Naive B cell (primary cell): ENCODE measurements around the gene SMIM36. TPM values are rescaled to one million over a fixed set of nuclear protein-coding genes. Genes with fewer than 3 reads are reported as not detected.

Source experiments
- ATAC-seq, 2 donors: fragments of 150-1000 bp; cut with Tn5 transposase; 2 replicates each; pipeline ENCODE4 v1.10.0; 2021; ENCODE audit warnings: low read depth in 2 of 2, mild to moderate bottlenecking in 2 of 2, moderate library complexity in 2 of 2
- DNase-seq: peaks from one replicate; pipeline ENCODE4 v3.0.0; 2022
- H3K27ac Mint-ChIP-seq, 6 donors: one replicate each; pipeline ENCODE4 v1.8.0; 2020 to 2022; ENCODE audit warnings: mild to moderate bottlenecking in 6 of 6, mixed read lengths in 6 of 6, moderate library complexity in 5 of 6, inconsistent platforms in 2 of 6
- H3K27me3 Mint-ChIP-seq, 3 donors: one replicate each; pipeline ENCODE4 v1.8.0; 2021 to 2022; ENCODE audit warnings: mixed read lengths in 3 of 3, mild to moderate bottlenecking in 1 of 3
- H3K36me3 Mint-ChIP-seq, 2 donors: one replicate each; pipeline ENCODE4 v1.8.0; 2020 to 2022; ENCODE audit warnings: mixed read lengths in 2 of 2, inconsistent platforms in 1 of 2, mild to moderate bottlenecking in 1 of 2
- H3K4me1 Mint-ChIP-seq, 3 donors: one replicate each; pipeline ENCODE4 v1.8.0; 2020 to 2022; ENCODE audit warnings: mixed read lengths in 3 of 3, inconsistent platforms in 1 of 3, mild to moderate bottlenecking in 1 of 3, moderate library complexity in 1 of 3
- H3K4me3 Mint-ChIP-seq, 8 donors: one replicate each; pipeline ENCODE4 v1.8.0; 2020 to 2022; ENCODE audit warnings: mild to moderate bottlenecking in 8 of 8, mixed read lengths in 8 of 8, moderate library complexity in 8 of 8, inconsistent platforms in 2 of 8
- H3K9me3 Mint-ChIP-seq, 7 donors: one replicate each; pipeline ENCODE4 v1.8.0; 2020 to 2022; ENCODE audit warnings: mixed read lengths in 7 of 7, mild to moderate bottlenecking in 5 of 7, inconsistent platforms in 2 of 7, moderate library complexity in 1 of 7
- polyA plus RNA-seq, 6 donors: library from polyadenylated mRNA; unstranded; fragments of 300-500 nt; fragmentation: Illumina TruSeq; gene quantifications; one replicate each; pipeline ENCODE4 v1.2.3, GENCODE V29; 2021; ENCODE audit warnings: low read depth in 6 of 6

Gene SMIM36
- polyA plus RNA-seq, 6 donors from 2014 or later = not detected

DNA sequence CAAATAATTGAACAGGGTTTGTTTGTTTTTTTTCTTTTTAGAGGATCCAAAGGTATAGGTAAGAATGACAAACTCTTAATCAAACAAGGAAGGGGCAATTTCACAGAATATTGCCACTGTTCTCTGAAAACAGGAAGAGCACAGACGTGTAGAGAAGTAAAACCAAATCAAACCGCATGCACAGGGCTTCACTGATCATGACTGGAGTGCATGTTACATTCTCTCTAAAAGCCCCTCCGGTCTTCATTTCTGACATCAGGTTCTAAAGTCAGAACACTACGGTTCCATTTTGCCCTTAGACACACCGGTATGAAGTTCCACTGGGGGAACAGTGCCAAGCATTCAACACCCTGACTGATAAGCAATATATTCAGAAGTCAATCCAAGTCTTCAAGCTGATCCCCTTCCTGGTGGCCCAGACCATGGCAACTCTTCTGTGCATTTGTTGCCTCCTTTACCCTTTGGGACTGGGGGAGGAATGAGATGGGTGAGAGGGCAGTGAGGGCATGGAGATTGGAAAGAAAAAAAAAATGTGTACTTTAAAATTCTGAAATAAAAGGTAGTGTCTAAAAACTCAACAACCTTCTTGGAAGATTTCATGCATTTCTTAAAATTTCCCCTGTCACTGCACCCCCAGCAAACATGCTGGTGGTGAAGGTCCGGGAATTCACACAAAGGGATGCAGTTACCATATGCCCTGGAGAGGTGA, 91.0 kb downstream of the SMIM36 start:
- Mint-ChIP-seq H3K4me3 (peak overlapping the region; percentile 89 to 97 (median 95)), H3K4me1 (peaks cover 49 to 68% (median 62%) of the 10 kb centered on the region in 3 donors)
- peak; percentile 78 to 82 for ATAC-seq

DNA sequence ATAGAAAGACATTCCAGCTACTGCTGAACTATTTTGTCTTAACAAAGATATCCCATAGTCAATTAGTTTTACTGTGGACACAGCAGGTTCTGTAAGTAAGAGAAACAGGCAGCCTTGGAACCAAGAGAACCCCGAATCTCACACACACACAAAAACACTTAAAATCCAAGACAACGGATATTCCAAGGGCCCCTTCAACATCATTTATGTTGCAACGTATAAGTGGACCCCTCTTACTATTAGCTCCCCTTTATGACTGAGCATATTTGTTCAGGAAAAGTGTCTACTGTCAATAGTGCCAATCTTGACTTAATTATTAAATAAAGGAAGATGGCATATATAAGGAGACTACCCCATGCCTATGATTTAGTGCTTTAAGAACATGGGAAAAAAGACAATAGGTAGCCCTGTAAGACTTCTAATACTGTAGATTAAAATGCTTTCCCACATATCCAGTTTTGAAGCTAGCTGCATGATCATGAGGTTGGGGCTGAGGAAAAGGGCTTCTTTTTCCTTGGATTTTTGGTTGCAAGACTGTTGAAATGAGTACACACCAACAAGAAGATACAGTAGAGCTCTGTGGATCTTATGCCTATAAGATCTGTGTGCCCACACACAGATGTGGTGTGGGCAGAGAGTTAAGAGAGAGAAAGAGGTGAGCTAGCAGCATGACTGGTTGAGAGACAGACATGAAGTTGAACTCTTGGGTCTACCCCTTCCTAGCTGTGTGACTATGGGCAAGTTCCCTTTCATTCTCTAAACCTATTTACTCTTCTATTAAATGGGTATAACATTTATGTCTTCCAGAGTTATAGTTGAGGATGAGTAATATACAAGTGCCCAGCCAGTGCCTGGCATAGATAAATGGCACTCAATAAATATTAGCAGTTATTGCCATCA, 92.6 kb downstream of the SMIM36 start:
- peak overlapping the region; percentile 95 to 100 (median 99) for H3K27ac Mint-ChIP-seq
- H3K4me3 Mint-ChIP-seq = peak overlapping the region in 5 of 8 donors; percentile 89 to 97 (median 96)
- H3K9me3 Mint-ChIP-seq = peaks cover 0 to 4% (median 0%) of the 10 kb centered on the region in 7 donors
- ATAC-seq = no peak
- H3K36me3 Mint-ChIP-seq = no peaks in the 10 kb centered on the region
- peaks cover 47 to 61% (median 58%) of the 10 kb centered on the region in 3 donors for H3K4me1 Mint-ChIP-seq
- no peak for DNase-seq
- no peaks in the 10 kb centered on the region for H3K27me3 Mint-ChIP-seq

More for the DNA sequence above, 91.0 kb downstream of the SMIM36 start:
- Mint-ChIP-seq H3K9me3 (peaks cover 0 to 4% (median 0%) of the 10 kb centered on the region in 7 donors), H3K36me3 (no peaks in the 10 kb centered on the region), H3K27ac (peak overlapping the region; percentile 95 to 100 (median 99)), H3K27me3 (peaks cover 0 to 3% (median 0%) of the 10 kb centered on the region in 3 donors)
- DNase-seq = peak; percentile 84

DNA sequence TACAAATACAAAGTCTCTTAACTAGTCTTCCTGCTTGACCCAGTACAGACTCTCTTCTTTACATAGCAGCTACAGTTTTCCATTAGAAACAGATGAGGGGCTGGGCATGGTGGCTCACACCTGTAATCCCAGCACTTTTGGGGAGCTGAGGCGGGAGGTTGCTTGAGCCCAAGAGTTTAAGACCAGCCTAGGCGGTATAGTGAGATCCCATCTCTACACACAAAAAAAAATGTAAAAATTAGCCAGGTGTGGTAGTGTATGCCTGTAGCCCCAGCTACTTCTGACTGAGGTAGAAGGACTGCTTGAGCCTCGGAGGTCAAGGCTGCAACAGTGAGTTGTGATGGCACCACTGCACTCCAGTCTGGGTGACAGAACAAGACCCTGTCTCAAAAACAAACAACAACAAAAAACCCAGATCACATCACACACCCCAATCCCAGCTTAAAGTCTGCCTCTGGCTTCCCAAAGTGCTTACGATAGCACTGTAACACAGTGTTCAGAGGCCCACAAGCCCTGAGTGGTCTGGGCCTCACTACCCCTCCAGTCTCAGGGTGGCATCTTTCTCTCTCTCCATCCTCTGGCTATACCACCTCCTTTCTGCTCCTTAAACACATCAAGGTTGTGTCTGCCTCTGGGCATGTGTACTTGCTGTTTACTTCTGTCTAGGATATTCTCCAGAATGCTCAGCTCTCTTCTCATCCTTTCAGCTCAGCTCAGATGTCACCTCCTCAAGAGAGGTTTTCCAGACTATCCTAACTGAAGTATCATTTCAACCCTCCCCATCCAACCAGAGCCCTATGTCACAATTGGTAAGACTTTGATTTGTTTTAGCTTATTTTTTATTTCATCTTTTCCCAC, 93.6 kb downstream of the SMIM36 start:
- Mint-ChIP-seq H3K9me3 (peaks cover 0 to 4% (median 0%) of the 10 kb centered on the region in 7 donors), H3K27ac (peak overlapping the region; percentile 31 to 95 (median 77)), H3K4me3 (peak overlapping the region in 5 of 8 donors; percentile 9 to 65 (median 21)), H3K27me3 (no peaks in the 10 kb centered on the region), H3K4me1 (peaks cover 47 to 60% (median 53%) of the 10 kb centered on the region in 3 donors), H3K36me3 (no peaks in the 10 kb centered on the region)
- DNase-seq (no peak), ATAC-seq (no peak)

DNA sequence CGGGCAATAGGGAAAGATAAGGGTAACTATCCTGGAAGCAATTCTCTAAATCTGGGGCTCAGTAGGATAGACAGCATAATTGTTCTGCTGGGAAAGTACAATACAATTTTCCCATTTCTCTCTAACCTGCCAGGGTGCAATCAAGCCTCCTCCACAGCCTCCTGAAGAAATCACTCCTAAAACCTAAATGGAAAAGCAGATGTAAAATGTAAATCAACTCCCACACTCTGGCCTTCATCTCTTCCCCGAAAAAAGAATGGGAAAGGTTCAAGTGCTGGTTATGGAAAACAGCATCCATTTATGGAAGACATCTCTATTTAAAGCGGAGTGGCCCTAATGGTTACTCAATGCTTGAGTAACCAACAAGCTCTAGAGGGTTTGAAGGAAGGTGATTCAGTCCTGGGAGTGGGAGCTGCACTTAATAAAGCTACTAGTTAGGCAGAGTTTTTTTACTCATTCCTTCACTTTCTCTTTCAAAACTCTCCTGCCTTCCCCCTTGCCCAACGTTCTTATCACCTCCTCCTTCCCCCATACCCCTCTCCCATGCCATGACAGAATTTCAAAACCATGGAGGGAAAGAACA, 94.7 kb downstream of the SMIM36 start:
- ATAC-seq (no peak), DNase-seq (no peak)
- Mint-ChIP-seq H3K36me3 (no peaks in the 10 kb centered on the region), H3K9me3 (peaks cover 0 to 4% (median 0%) of the 10 kb centered on the region in 7 donors), H3K4me3 (peak overlapping the region in 1 of 8 donors; percentile 9), H3K27me3 (no peaks in the 10 kb centered on the region), H3K4me1 (peaks cover 42 to 55% (median 49%) of the 10 kb centered on the region in 3 donors), H3K27ac (peak overlapping the region in 4 of 6 donors; percentile 24 to 90 (median 60))

DNA sequence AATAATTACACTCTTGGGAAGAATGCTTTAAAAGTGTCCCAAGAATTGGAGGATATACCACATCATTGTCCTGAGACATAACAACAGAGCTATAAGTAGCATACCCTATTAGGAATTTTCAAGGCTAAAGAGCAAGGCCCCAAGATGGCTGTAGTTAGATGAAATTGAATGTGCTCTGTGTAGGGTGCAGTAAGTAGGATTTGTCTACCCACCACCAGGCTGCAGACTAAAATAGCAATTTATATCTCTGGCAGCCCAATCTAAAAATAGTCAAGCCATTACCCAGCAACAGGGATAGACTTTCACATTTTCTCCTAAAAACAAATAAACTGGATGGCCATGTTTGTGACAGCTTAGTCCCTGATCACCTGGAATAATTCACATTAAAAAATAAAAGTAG, 95.3 kb downstream of the SMIM36 start:
- Mint-ChIP-seq H3K4me1 (peaks cover 42 to 55% (median 48%) of the 10 kb centered on the region in 3 donors), H3K36me3 (peaks cover 3% of the 10 kb centered on the region in 2 donors)

DNA sequence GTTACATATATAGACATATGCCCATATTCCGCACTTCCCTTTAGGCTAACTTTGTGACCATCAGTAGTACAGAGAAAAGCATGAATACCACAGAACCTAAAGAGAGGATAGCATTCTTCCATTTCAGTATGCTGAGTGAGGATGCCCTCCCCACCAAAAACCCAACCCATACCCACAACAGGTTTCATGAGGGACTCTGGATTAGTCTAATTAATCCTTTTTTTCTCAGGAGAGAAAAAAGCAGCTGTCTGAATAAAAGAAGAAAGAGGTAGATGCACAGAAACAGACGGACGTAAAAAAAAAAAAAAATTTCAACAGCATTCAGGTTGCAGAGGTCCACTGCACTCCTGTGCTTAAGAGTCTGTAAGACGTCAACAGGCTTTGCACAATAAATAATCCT, 96.3 kb downstream of the SMIM36 start:
- DNase-seq (no peak), ATAC-seq (no peak)
- peak overlapping the region in 2 of 6 donors; percentile 53 to 72 for H3K27ac Mint-ChIP-seq
- peaks cover 4 to 8% of the 10 kb centered on the region in 2 donors for H3K36me3 Mint-ChIP-seq
- no peaks in the 10 kb centered on the region for H3K27me3 Mint-ChIP-seq
- peaks cover 37 to 45% (median 38%) of the 10 kb centered on the region in 3 donors for H3K4me1 Mint-ChIP-seq
- H3K9me3 Mint-ChIP-seq = peaks cover 0 to 4% (median 0%) of the 10 kb centered on the region in 7 donors
- H3K4me3 Mint-ChIP-seq = no peak overlapping the region

More for the DNA sequence above, 95.3 kb downstream of the SMIM36 start:
- H3K27ac Mint-ChIP-seq = no peak overlapping the region
- DNase-seq = no peak
- H3K4me3 Mint-ChIP-seq = no peak overlapping the region
- ATAC-seq = no peak
- no peaks in the 10 kb centered on the region for H3K27me3 Mint-ChIP-seq
- peaks cover 0 to 4% (median 0%) of the 10 kb centered on the region in 7 donors for H3K9me3 Mint-ChIP-seq

DNA sequence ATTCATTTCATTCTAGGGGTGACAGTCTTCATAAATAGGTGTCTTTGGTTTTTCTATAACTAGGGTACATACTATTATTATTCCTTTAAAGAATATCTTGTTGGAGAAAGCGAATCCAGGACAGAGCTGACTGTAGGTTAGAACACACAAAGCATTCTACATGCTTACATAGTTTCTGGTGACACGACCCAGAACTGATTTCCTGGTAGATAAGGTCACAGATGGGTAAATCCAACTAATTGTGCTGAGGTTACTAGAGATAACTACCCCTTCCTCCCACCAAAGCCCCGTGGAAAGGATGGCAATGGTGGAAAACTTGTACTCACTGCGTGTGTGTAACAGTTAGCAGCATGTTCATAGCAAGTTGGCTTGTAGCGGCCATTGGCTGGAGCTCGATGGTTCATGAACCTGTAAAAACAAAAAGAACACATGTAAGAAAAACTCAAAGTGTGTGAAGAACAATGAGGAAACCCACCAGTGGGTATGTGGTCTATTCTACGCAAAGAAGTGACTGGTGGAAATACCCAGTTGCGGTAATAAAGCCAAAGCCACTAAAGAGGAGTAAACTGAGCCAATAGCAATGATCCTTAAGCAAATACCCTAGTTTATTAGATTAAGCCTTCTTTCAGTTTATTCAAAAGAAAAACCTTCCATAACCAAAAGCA, 97.3 kb downstream of the SMIM36 start:
- Mint-ChIP-seq H3K36me3 (peaks cover 11 to 14% of the 10 kb centered on the region in 2 donors), H3K27ac (no peak overlapping the region), H3K27me3 (no peaks in the 10 kb centered on the region), H3K4me1 (peaks cover 27 to 34% (median 28%) of the 10 kb centered on the region in 3 donors), H3K4me3 (no peak overlapping the region), H3K9me3 (peaks cover 0 to 4% (median 0%) of the 10 kb centered on the region in 7 donors)
- no peak for DNase-seq
- no peak for ATAC-seq

DNA sequence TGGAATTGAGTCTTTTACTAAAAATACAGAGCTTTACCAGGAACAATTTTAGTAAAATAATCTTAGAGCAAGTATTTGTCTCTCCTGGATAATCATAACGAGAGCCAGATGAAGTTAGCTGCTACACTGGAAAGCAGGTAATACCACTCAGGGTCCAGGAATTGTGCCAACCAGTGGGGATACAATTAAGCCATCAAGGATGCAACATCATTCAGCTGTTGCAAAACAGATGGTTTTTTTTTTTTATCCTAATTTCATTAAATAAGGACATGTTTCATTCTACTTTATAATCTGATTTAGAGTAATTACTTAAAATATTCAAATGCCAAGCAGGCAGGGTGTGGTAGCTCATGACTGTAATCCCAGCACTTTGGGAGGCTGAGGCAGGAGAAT, 99.8 kb downstream of the SMIM36 start:
- H3K27ac Mint-ChIP-seq = no peak overlapping the region
- H3K4me3 Mint-ChIP-seq = peak overlapping the region in 1 of 8 donors; percentile 59
- DNase-seq (no peak), ATAC-seq (no peak)
- H3K36me3 Mint-ChIP-seq = peaks cover 24 to 25% of the 10 kb centered on the region in 2 donors
- no peaks in the 10 kb centered on the region for H3K27me3 Mint-ChIP-seq
- no peaks in the 10 kb centered on the region for H3K9me3 Mint-ChIP-seq
- H3K4me1 Mint-ChIP-seq = peaks cover 6 to 10% (median 7%) of the 10 kb centered on the region in 3 donors

DNA sequence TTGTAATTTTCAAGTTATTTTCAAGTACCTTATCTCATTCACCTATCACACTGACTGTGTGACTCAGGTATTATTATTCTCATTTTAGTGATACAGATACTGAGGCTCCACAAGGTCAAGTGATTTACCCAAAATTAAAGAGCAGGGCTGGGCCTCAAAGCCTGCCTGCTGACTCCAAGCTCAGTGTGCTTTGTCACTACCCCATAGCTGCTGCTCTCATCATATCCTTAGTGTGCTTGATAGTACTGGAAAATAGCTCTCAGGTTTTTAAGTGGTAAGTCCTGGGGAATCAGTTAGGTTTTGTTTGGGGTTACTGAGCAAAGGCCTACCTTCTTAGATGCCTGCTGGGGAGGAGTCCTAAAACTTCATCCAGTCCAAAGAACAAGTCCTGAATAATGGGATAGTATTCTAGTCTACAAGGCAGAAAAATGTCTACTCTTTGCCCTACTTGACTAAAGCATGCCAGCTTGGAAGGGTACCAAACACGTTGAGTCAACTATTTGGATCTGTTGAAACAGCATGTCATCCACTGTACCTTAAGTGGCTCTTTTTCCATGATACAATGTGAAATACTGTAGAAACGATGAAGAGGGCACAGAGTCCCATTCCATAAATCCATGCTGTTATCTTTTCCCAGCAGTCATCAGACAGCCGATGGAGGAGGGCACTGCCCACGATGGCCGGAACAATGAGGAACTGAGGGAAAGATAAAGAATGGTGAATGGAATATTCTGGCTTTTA, 100.4 kb downstream of the SMIM36 start:
- peaks cover 24 to 25% of the 10 kb centered on the region in 2 donors for H3K36me3 Mint-ChIP-seq
- no peaks in the 10 kb centered on the region for H3K27me3 Mint-ChIP-seq
- peak overlapping the region in 1 of 6 donors; percentile 28 for H3K27ac Mint-ChIP-seq
- peak overlapping the region in 1 of 8 donors; percentile 59 for H3K4me3 Mint-ChIP-seq
- no peak for ATAC-seq
- peaks cover 5 to 7% (median 5%) of the 10 kb centered on the region in 3 donors for H3K4me1 Mint-ChIP-seq
- DNase-seq = no peak
- no peaks in the 10 kb centered on the region for H3K9me3 Mint-ChIP-seq

DNA sequence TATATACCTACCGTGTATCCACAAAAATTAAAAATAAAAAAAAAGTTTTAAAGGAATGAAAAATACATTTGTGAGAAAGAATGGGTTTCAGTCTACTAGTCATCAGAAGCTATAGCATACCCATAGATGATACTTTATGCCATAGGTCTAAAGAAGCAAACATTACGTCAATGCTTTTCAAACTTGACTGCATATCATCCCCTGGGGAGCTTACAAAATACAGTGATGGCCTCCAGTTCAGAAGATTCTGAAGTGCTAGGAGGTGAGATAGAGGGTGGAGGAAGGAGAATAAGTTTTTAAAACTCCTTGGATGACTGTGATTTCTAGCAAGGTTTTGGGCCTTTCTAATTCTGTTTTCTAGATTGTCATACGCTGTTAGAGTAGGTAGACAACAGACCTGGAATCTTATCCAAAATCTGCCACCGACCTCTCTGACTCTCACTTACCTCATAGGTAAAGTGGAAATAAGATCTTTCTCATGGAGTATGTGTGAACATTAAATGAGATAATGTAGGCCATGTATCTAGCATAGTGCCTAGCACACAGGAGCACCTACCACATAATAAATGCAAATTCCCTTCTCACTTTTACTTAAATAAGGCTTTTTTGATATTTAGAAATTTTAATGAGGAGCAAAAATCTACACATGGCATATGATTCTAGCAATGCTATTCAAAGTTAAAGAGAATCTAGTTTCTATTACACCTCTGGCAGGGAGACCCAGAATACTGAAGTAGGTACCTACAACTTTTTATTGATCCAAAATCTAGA, 102.0 kb downstream of the SMIM36 start:
- Mint-ChIP-seq H3K27me3 (no peaks in the 10 kb centered on the region), H3K4me3 (no peak overlapping the region), H3K27ac (peak overlapping the region in 2 of 6 donors; percentile 39 to 47), H3K36me3 (peaks cover 24 to 25% of the 10 kb centered on the region in 2 donors), H3K9me3 (no peaks in the 10 kb centered on the region), H3K4me1 (peaks cover 0 to 9% (median 2%) of the 10 kb centered on the region in 3 donors)
- ATAC-seq = peak; percentile 33 to 60
- no peak for DNase-seq
